ENCODE data around the gene DPEP2NB.

The DPEP2NB gene

DNA sequence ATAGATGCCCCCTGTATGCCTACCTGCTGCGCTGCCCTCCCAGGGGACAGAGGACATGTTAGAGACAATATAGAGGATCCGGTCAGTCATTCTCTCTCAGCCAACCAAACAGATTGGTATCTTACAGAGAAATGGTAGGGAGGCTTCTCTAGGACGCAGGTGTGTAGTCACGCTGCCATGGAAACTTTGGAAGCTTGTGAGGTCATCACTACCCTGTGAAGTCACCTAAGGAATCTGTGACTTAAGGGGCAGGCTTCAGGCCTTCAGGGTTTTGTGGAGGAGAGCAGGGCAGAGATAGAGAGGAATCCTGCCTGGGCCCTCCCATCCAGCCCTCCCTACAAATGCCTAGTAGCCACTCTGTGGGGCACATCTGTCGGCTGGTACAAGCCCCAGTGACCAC is at the start of gene DPEP2NB:
DPEP2NB (minus strand) TSS at position 231 of the 400 bp plus-strand sequence; CDS start at position 90, 141 bp downstream.
- H3K4me3 ChIP-seq (ENCODE audit: control insufficient read depth, low read depth, low read length) = no peak within 1 kb of the TSS
- TF ChIP-seq, protein P1, sequence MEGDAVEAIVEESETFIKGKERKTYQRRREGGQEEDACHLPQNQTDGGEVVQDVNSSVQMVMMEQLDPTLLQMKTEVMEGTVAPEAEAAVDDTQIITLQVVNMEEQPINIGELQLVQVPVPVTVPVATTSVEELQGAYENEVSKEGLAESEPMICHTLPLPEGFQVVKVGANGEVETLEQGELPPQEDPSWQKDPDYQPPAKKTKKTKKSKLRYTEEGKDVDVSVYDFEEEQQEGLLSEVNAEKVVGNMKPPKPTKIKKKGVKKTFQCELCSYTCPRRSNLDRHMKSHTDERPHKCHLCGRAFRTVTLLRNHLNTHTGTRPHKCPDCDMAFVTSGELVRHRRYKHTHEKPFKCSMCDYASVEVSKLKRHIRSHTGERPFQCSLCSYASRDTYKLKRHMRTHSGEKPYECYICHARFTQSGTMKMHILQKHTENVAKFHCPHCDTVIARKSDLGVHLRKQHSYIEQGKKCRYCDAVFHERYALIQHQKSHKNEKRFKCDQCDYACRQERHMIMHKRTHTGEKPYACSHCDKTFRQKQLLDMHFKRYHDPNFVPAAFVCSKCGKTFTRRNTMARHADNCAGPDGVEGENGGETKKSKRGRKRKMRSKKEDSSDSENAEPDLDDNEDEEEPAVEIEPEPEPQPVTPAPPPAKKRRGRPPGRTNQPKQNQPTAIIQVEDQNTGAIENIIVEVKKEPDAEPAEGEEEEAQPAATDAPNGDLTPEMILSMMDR (conservative IDR thresholded peaks at IDR 0.05; ENCODE audit: control insufficient read depth, insufficient read depth, low read depth, low read length) = no peak
- DNase-seq (ENCODE audit: low read depth) = no peak

DNA sequence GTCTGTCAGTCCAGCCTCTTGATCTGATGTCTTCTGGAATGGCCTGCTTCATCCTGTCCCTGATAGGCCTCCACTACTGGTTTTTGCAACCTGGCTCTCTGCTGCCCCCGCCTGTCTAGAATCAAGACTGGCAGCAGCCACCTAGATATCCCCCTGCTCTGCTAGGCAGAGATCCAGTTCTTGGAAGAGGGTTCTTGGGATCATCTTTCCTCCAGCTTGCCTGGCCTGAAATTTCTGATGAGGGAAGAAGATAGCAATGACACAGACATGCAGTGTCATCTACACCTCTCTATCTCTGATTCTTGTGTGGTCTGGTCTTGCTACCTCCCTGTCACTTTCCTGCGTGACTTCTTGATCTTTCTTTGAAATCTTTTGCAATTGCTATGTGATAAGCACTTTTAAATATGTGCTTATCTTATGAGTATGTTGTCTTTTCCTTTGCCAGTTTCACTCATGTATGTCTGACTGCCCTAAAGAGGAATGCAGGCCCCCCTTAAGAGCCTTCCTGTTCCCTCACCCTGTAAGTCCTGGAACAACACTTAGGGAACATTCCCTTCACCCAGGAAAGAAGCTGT is 49.2 kb upstream of the DPEP2NB start:
- TF ChIP-seq, protein P1 (conservative IDR thresholded peaks at IDR 0.05; ENCODE audit: control insufficient read depth, insufficient read depth, low read depth, low read length) = peak; percentile 90
- peak; percentile 70 for DNase-seq (ENCODE audit: low read depth)
- H3K4me3 ChIP-seq (ENCODE audit: control insufficient read depth, low read depth, low read length) = no peak overlapping the region

DNA sequence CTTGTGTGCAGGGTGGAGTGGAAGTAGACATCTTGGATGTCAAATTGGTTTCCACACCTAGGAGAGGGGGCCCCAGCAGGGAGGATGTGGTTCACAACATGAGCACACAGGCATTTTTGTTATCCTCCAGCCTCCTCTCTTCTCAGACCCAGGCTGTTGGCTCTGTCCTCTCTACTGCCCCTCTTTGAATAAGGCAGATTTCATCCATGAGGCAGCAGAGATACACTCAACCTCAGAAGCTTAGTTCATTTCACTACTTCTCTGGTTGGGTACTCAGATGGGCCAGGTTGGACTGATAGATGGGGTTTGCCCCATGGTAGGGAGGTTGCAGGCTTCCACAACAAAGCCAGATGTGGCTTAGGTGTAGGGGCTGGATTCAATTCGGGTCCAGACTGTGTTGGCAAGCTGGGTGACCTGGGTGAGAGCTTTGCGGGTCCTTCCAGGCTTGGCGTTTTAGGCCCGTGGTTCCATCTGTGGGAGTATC is 47.2 kb upstream of the DPEP2NB start:
- no peak overlapping the region for H3K4me3 ChIP-seq (ENCODE audit: control insufficient read depth, low read depth, low read length)
- DNase-seq (ENCODE audit: low read depth) = no peak
- TF ChIP-seq, protein P1 (conservative IDR thresholded peaks at IDR 0.05; ENCODE audit: control insufficient read depth, insufficient read depth, low read depth, low read length) = no peak

GRCh38 chr16:68061396-68061795 is 45.7 kb upstream of the DPEP2NB start:
- H3K4me3 ChIP-seq (ENCODE audit: control insufficient read depth, low read depth, low read length) = no peak overlapping the region
- TF ChIP-seq, protein P1 (conservative IDR thresholded peaks at IDR 0.05; ENCODE audit: control insufficient read depth, insufficient read depth, low read depth, low read length) = no peak
- DNase-seq (ENCODE audit: low read depth) = no peak

DNA sequence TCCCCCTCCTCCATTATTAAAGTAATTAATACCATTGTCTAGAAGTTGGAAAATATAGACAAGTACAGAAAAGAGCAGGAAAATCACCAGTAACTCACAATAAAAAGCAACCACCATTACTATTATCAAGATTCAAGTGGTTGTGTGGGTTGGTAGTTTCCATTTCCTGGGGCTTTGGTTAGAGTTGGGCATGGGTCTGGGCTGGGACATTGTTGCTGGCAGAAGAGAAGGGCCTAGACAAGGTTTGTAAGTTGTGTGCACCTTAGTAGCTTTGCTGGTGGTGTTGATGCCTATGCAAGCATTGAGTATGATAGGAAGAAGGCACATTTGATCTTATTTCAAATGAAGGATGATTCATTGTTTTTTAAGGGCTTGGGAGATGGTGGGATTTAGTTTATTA is 44.1 kb upstream of the DPEP2NB start:
- DNase-seq (ENCODE audit: low read depth) = no peak
- TF ChIP-seq, protein P1 (conservative IDR thresholded peaks at IDR 0.05; ENCODE audit: control insufficient read depth, insufficient read depth, low read depth, low read length) = no peak
- H3K4me3 ChIP-seq (ENCODE audit: control insufficient read depth, low read depth, low read length) = no peak overlapping the region

GRCh38 chr16:68055395-68055794 is 39.7 kb upstream of the DPEP2NB start:
- no peak overlapping the region for H3K4me3 ChIP-seq (ENCODE audit: control insufficient read depth, low read depth, low read length)
- TF ChIP-seq, protein P1 (conservative IDR thresholded peaks at IDR 0.05; ENCODE audit: control insufficient read depth, insufficient read depth, low read depth, low read length) = no peak
- DNase-seq (ENCODE audit: low read depth) = no peak

Data from fibroblast of mammary gland (primary cell).